DOHH2 (cell line): ENCODE data around the gene OLAH.

Experiments
- CTCF ChIP-seq: fragments of 200-600 bp; sonication (generic); IDR thresholded peaks from one replicate; pipeline ENCODE4 v1.5.1; 2014; ENCODE audit warnings: antibody characterized with exemption, mild to moderate bottlenecking, low read depth, low read length; ENCODE audit not compliant: poor library complexity, severe bottlenecking
- EZH2phosphoT487 ChIP-seq: fragments of 200-600 bp; sonication (generic); IDR thresholded peaks from 2 replicates; pipeline ENCODE4 v1.6.1; 2017; ENCODE audit warnings: borderline replicate concordance, mild to moderate bottlenecking, antibody characterized with exemption, low read length, moderate library complexity, mixed read lengths

DNA sequence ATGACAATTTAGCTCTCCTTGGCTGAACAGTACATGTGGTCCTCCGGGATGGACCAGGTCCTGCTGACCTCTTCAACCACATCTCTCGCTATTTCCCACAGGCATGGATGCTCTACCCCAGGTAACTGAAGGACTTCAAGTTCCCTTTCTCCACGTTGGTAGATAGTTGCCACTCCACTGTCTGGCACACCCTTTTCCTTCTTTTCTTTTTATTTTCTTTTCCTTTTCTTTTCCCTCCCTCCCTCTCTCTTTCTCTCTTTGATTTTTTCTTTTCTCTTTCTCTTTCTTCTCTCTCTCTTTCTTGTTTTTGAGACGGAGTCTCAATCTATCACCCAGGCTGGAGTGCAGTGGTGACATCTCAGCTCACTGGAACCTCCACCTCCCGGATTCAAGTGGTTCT, 47.7 kb downstream of the OLAH start:
- TF ChIP-seq CTCF (no peak), EZH2phosphoT487 (no peak)
